ENCODE results near the gene STARD10.

Gene STARD10

DNA sequence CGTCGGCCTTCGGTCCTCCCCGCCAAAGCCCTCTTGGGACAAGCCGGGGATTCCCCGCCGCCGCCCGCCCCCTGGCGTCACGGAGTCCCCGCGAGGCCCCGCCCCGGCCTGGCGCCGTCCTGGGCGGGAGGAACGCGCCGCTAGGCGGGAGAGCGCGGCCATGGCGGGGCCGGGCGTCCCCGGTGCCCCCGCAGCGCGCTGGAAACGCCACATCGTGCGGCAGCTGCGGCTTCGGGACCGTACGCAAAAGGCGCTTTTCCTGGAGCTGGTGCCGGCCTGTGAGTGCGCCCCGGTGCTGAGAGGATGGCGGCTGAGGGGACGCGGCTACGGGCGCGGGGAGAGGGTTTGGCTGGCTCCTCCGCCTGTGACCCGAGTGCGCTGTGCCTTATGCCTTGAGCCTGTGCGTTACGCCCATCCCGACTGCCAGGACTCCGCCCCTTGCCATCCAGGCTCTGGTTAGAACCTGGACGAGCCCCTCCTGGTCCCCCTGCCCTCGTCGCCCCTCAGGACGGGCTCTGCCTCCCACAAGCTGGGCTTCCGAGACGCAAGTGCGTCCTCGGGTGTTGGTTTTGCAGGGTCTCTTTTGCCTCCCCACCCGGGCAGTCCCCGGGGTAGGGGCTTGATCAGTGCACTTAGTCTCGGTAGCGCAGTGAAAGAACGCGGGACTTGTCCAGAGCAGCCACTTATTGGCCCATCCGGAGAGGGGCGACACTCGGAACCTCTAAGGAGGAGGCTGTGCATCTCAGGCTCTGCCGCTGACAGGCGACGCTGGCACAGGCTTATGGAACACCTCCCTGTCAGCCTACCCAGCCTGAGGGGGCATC, 20.7 kb upstream of the STARD10 start, which contains the start of gene ATG16L2:
Gene ATG16L2 (plus strand): TSS at position 126 of the 824 bp plus-strand sequence. CDS start 35 bp downstream, at position 161.
- Histone ChIP-seq H3K27me3 (ENCODE audit: low read depth, low read length) (no peaks in the 10 kb centered on the region), H3K4me2 (ENCODE audit: low read length) (peak within 1 kb of the TSS; percentile 93), H3K4me3 (ENCODE audit: low read length) (peak within 1 kb of the TSS; percentile 85), H3K79me2 (ENCODE audit: low read length) (peaks cover 50% of the 10 kb centered on the region), H3K36me3 (replicated peaks; ENCODE audit: low read depth, low read length) (peaks cover 25% of the 10 kb centered on the region), H3K9me3 (ENCODE audit: insufficient read depth, low read length) (no peaks in the 10 kb centered on the region), H3K9ac (ENCODE audit: low read length) (peak within 1 kb of the TSS; percentile 94), H3K4me1 (ENCODE audit: low read length) (peaks cover 17% of the 10 kb centered on the region), H4K20me1 (ENCODE audit: insufficient read depth, low read length) (peaks cover 4% of the 10 kb centered on the region; the same call in 1 of the 2 replicates), H3K27ac (ENCODE audit: low read length) (peak within 1 kb of the TSS; percentile 68), H2AFZ (ENCODE audit: low read depth, low read length) (peak within 1 kb of the TSS; percentile 48; the same call in 1 of the 2 replicates)
- TF ChIP-seq, protein P1, sequence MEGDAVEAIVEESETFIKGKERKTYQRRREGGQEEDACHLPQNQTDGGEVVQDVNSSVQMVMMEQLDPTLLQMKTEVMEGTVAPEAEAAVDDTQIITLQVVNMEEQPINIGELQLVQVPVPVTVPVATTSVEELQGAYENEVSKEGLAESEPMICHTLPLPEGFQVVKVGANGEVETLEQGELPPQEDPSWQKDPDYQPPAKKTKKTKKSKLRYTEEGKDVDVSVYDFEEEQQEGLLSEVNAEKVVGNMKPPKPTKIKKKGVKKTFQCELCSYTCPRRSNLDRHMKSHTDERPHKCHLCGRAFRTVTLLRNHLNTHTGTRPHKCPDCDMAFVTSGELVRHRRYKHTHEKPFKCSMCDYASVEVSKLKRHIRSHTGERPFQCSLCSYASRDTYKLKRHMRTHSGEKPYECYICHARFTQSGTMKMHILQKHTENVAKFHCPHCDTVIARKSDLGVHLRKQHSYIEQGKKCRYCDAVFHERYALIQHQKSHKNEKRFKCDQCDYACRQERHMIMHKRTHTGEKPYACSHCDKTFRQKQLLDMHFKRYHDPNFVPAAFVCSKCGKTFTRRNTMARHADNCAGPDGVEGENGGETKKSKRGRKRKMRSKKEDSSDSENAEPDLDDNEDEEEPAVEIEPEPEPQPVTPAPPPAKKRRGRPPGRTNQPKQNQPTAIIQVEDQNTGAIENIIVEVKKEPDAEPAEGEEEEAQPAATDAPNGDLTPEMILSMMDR (IDR thresholded peaks at IDR 0.05; ENCODE audit: low read depth, low read length), result peak; percentile 7
- TF ChIP-seq EZH2phosphoT487 (IDR thresholded peaks at IDR 0.05; ENCODE audit: low read depth), result no peak

DNA sequence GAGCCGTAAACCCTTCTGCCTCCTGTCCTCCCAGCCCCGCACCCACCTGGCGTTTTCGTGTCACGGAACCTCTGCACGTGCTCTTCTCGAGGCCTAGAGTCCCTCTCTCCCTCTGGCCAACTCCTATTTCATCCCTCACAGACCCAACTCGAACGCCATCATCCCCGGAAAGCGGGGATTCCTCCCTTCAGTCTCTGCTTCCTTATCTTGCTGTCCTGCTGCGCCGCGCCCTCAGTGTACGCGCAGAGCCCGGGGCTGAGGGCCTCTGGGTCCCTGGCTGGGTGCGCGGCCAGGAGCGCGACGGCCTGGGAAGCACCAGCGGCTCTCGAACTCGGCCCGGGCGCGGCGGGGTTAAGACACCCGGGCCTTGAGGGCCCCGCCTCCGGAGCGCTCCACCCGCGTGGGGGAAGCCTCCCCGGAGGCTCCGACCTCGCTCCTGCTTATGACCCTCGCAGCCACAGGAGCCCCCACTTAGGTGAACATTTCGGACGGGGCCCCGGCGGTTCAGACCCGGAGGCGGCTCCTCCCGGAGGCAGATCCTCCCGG, 20.0 kb upstream of the STARD10 start:
- H3K4me1 ChIP-seq (ENCODE audit: low read length), result peaks cover 17% of the 10 kb centered on the region
- no peak for TF ChIP-seq EZH2phosphoT487 (IDR thresholded peaks at IDR 0.05; ENCODE audit: low read depth)
- TF ChIP-seq, protein P1 (IDR thresholded peaks at IDR 0.05; ENCODE audit: low read depth, low read length), result no peak

DNA sequence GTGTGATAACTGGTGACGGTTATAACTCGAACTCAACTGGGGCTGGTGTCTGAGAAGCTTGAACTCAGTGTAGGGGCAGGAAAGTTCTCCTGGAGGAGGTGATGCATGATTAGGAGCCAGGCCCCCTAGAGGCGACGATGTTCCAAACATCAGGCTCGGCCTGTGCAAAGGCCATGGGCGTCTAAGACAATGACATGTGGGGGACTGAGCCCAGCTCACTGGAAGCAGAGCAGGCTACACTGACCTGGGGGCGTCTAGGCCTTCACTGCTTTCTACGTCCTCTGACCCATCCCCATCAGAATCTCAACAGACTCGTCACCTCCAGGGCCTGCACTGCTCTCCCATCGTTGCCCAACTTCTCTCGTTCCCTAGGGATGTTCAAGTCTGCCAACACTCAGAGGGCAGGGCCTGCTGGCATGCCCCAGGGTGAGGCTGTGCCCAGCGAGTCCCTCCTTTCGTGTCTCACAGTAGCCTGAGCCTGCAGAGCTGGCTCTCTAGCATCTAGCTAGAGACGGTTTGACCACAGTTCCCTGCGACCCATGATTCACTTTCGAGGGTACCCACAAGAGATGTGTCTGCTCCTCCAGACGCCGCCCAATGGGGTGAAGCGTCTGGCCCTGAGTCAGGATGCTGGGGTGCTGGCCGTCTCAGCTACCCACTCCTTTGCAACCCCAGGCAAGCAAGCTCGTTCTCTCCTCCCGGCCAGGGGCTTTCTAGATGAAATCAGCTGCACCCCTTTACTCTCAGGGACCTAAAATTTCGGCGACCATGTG, 19.3 kb upstream of the STARD10 start:
- TF ChIP-seq, protein P1 (IDR thresholded peaks at IDR 0.05; ENCODE audit: low read depth, low read length), result peak; percentile 81
- no peak for TF ChIP-seq EZH2phosphoT487 (IDR thresholded peaks at IDR 0.05; ENCODE audit: low read depth)
- no peaks in the 10 kb centered on the region for H3K27me3 ChIP-seq (ENCODE audit: low read depth, low read length)
- peaks cover 50% of the 10 kb centered on the region for H3K79me2 ChIP-seq (ENCODE audit: low read length)
- H3K4me2 ChIP-seq (ENCODE audit: low read length), result peak overlapping the region; percentile 93
- no peaks in the 10 kb centered on the region for H3K9me3 ChIP-seq (ENCODE audit: insufficient read depth, low read length)
- peaks cover 31% of the 10 kb centered on the region for H3K36me3 ChIP-seq (replicated peaks; ENCODE audit: low read depth, low read length)
- H4K20me1 ChIP-seq (ENCODE audit: insufficient read depth, low read length), result peaks cover 4% of the 10 kb centered on the region; the same call in 1 of the 2 replicates
- peak overlapping the region; percentile 68 for H3K27ac ChIP-seq (ENCODE audit: low read length)
- no peak overlapping the region; the same call in 1 of the 2 replicates for H2AFZ ChIP-seq (ENCODE audit: low read depth, low read length)
- peak overlapping the region; percentile 85 for H3K4me3 ChIP-seq (ENCODE audit: low read length)
- H3K4me1 ChIP-seq (ENCODE audit: low read length), result peaks cover 17% of the 10 kb centered on the region
- H3K9ac ChIP-seq (ENCODE audit: low read length), result peak overlapping the region; percentile 94

More for the DNA sequence above, 20.0 kb upstream of the STARD10 start:
- Histone ChIP-seq H4K20me1 (ENCODE audit: insufficient read depth, low read length) (peaks cover 4% of the 10 kb centered on the region; the same call in 1 of the 2 replicates), H3K79me2 (ENCODE audit: low read length) (peaks cover 50% of the 10 kb centered on the region), H3K36me3 (replicated peaks; ENCODE audit: low read depth, low read length) (peaks cover 31% of the 10 kb centered on the region), H3K27me3 (ENCODE audit: low read depth, low read length) (no peaks in the 10 kb centered on the region), H3K9me3 (ENCODE audit: insufficient read depth, low read length) (no peaks in the 10 kb centered on the region), H3K4me2 (ENCODE audit: low read length) (peak overlapping the region; percentile 93), H2AFZ (ENCODE audit: low read depth, low read length) (peak overlapping the region; percentile 48; the same call in 1 of the 2 replicates), H3K9ac (ENCODE audit: low read length) (peak overlapping the region; percentile 94), H3K27ac (ENCODE audit: low read length) (peak overlapping the region; percentile 68), H3K4me3 (ENCODE audit: low read length) (peak overlapping the region; percentile 85)
